Adipose tissue (tissue), 3 donors: Measurements from ENCODE around the gene ETHE1. TPM values are rescaled to one million over a fixed set of nuclear protein-coding genes. Genes with fewer than 3 reads are reported as not detected.

ENCODE experiments used
- H3K27ac ChIP-seq: one replicate; pipeline ENCODE4 v1.5.1; 2013; ENCODE audit warnings: low read depth, low read length
- WGBS, 3 donors: extraction: QIAGEN DNeasy Blood & Tissue Kit; methylation state at CpG; one replicate each; pipeline ENCODE4 v1.1.7; 2013; 5-methylcytosine and 5-hydroxymethylcytosine counted together
- polyA plus RNA-seq, 3 donors: library from polyadenylated mRNA; stranded (reverse); fragments of 200-250 nt; gene quantifications; one replicate each; pipeline ENCODE4 v1.2.3, GENCODE V29; 2013
- donor health status: healthy with polysubstance abuse.
- donor health status: Bipolar disorder and iron deficiency.
- donor health status: healthy.

The ETHE1 gene
- polyA plus RNA-seq, 3 donors = 43.0 to 60.7 (median 50.5) TPM

- WGBS, 3 donors = 1 to 2% (median 1%) methylated on average over 57 to 64 of the region's 64 CpGs
- no peak overlapping the region for H3K27ac ChIP-seq
Observed at GRCh38 chr19:43503501-43504425, 23.2 kb downstream of the ETHE1 start.

- H3K27ac ChIP-seq = no peak overlapping the region
- 83 to 91% (median 83%) methylated on average over 23 of the region's 23 CpGs for WGBS, 3 donors
Observed at GRCh38 chr19:43502419-43502976, 24.5 kb downstream of the ETHE1 start.

- no peak overlapping the region for H3K27ac ChIP-seq
- WGBS, 3 donors = 72 to 79% (median 77%) methylated on average over 39 to 43 of the region's 43 CpGs
Observed at GRCh38 chr19:43501661-43502418, 25.2 kb downstream of the ETHE1 start.

- no peak overlapping the region for H3K27ac ChIP-seq
- 73 to 81% (median 77%) methylated on average over 3 of the region's 3 CpGs for WGBS, 3 donors
Observed at GRCh38 chr19:43499042-43499441, 28.0 kb downstream of the ETHE1 start.

- no peak overlapping the region for H3K27ac ChIP-seq
- WGBS, 3 donors = 76 to 85% (median 78%) methylated on average over 5 of the region's 5 CpGs
Observed at GRCh38 chr19:43498233-43498842, 28.7 kb downstream of the ETHE1 start.

- 94 to 99% (median 97%) methylated on average over 7 of the region's 7 CpGs for WGBS, 3 donors
- no peak overlapping the region for H3K27ac ChIP-seq
Observed at GRCh38 chr19:43496960-43497359, 30.0 kb downstream of the ETHE1 start.

GRCh38 chr19:43495082-43495481, 31.9 kb downstream of the ETHE1 start:
- no peak overlapping the region for H3K27ac ChIP-seq
- WGBS, 3 donors = 82 to 88% (median 87%) methylated on average over 8 of the region's 8 CpGs

GRCh38 chr19:43490759-43491158, 36.2 kb downstream of the ETHE1 start:
- 89 to 95% (median 90%) methylated on average over 5 of the region's 5 CpGs for WGBS, 3 donors
- no peak overlapping the region for H3K27ac ChIP-seq

- WGBS, 3 donors = 86 to 95% (median 89%) methylated on average over 7 of the region's 7 CpGs
- no peak overlapping the region for H3K27ac ChIP-seq
Observed at GRCh38 chr19:43489979-43490599, 36.9 kb downstream of the ETHE1 start.

GRCh38 chr19:43489310-43489709, 37.7 kb downstream of the ETHE1 start:
- no peak overlapping the region for H3K27ac ChIP-seq

GRCh38 chr19:43488179-43488578, 38.8 kb downstream of the ETHE1 start:
- no peak overlapping the region for H3K27ac ChIP-seq
- 91 to 97% (median 95%) methylated on average over 8 of the region's 8 CpGs for WGBS, 3 donors

More at GRCh38 chr19:43489310-43489709, 37.7 kb downstream of the ETHE1 start:
- 42 to 64% (median 46%) methylated on average over 5 of the region's 5 CpGs for WGBS, 3 donors

- WGBS, 3 donors = 77 to 96% (median 89%) methylated on average over 4 to 7 of the region's 7 CpGs
- H3K27ac ChIP-seq = no peak overlapping the region
Observed at GRCh38 chr19:43486412-43486811, 40.6 kb downstream of the ETHE1 start.

- WGBS, 3 donors = 71 to 82% (median 77%) methylated on average over 6 of the region's 6 CpGs
- no peak overlapping the region for H3K27ac ChIP-seq
Observed at GRCh38 chr19:43485951-43486350, 41.0 kb downstream of the ETHE1 start.

GRCh38 chr19:43483281-43483680, 43.7 kb downstream of the ETHE1 start:
- H3K27ac ChIP-seq = no peak overlapping the region
- 94 to 95% (median 94%) methylated on average over 6 of the region's 6 CpGs for WGBS, 3 donors

GRCh38 chr19:43482193-43482592, 44.8 kb downstream of the ETHE1 start:
- H3K27ac ChIP-seq = no peak overlapping the region
- 82 to 91% (median 91%) methylated on average over 4 of the region's 4 CpGs for WGBS, 3 donors

- WGBS, 3 donors = 80 to 86% (median 84%) methylated on average over 6 of the region's 6 CpGs
- no peak overlapping the region for H3K27ac ChIP-seq
Observed at GRCh38 chr19:43481701-43482100, 45.3 kb downstream of the ETHE1 start.

GRCh38 chr19:43480574-43480973, 46.4 kb downstream of the ETHE1 start:
- H3K27ac ChIP-seq = no peak overlapping the region
- WGBS, 3 donors = 91 to 97% (median 94%) methylated on average over 3 of the region's 3 CpGs

- H3K27ac ChIP-seq = no peak overlapping the region
- 94 to 99% (median 96%) methylated on average over 4 of the region's 4 CpGs for WGBS, 3 donors
Observed at GRCh38 chr19:43479961-43480561, 46.9 kb downstream of the ETHE1 start.
